Myocyte (in vitro differentiated cells): Measurements from ENCODE around the gene RBM33. TPM values are rescaled to one million over a fixed set of nuclear protein-coding genes. Genes with fewer than 3 reads are reported as not detected.
A peak's percentile ranks its signal among the peaks of the same experiment; 100 is the strongest.

Experiments
- DNase-seq: peaks from one replicate; pipeline ENCODE4 v3.0.0-alpha.2; 2012; ENCODE audit warnings: low read depth
- total RNA-seq: library from RNA; depleted of rRNA; stranded (reverse); fragments of >200 nt; gene quantifications from 2 replicates; pipeline ENCODE4 v1.2.3, GENCODE V29; 2014

RBM33 gene
- total RNA-seq, 1 donor from 2014 or later: 29.4 TPM

GRCh38 chr7:155766386-155766785 lies 121.9 kb downstream of the RBM33 start:
- no peak for DNase-seq

DNA sequence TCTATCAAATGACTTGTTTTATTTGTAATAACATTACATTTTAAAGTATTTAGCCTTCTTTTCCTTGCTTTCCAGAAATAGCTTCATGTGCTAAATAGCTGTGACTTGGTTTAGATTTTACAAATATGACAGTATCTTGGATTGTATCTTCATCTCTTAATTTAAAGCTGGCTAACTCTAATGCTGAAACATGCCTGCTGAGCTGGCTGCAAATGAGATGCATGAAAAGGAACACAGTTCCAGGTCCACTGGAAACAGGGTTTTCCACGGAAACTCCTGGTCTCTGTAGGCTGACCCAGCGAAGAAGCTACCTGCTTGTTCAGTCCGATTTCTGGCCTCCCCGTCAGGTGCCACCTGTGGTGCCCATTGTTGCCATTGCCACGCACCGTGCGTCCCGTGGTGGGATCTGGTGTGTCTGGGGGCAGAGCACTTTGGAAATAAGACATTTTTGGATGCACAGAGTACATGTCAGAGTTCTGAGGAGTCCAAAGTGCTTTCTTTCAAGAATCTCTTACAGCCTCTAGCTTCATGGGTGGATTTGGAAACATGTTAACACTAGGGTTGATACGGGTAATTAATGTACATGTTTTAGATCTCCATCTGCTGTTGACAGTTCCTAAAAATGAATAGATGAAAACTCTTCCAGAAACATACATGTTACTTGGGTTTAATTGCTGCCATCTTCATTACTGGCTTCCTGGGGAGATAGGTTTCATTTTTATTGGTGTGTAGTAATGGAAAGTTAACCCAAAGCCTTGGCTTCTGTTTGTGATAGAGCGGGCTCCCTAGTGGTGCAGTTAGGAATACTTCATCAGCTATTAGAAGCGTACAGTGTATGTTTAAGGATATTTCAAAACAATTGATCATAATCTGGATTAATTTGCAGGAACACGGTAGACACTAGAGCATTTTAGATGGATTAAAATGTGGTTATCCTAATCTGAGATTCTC lies 122.8 kb downstream of the RBM33 start:
- DNase-seq: no peak

GRCh38 chr7:155769701-155770100 lies 125.2 kb downstream of the RBM33 start:
- DNase-seq: peak; percentile 98

- DNase-seq: peak; percentile 31
Measured at GRCh38 chr7:155770241-155770640, 125.8 kb downstream of the RBM33 start.

DNA sequence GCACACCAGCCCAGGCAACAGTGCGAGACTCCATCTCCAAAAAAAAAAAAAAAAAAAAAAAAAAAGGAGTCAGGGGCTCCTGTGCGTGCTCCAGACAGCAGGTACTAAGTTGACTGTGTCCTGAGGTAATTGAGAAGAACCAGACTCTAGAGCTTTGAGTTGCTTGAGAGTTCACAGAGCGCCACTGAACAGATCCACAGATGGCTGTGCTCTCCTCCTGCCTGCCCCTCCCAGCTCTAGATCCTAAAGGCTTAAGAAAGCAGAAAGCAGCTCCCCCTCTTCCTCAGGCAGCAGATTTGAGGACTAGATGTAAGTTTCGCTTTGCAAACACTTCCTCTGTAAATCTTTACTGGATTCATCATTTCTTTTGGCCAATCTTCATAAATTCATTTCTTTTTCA lies 129.1 kb downstream of the RBM33 start:
- DNase-seq: no peak

DNA sequence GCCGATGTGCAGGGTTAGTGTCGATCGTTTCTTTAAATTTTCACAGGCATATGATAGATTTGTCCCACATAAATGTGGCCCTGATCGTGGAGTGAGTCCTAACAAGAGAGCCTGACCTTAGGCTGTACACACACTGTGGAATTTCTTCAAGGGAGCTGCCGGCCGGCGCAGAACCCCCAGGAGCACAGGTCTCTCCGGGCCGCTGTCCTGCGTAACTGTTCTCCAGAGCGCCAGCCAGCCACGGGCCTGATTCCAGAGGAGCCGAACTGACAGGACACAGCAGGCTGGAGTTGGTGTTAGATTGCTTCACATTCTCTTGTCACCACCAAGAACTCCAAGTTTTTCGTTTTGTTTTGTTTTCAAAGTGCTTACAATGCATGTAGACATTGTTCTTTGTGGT lies 130.5 kb downstream of the RBM33 start:
- no peak for DNase-seq

GRCh38 chr7:155775691-155776090 lies 131.2 kb downstream of the RBM33 start:
- DNase-seq: no peak

- no peak for DNase-seq
Measured at GRCh38 chr7:155776606-155777005, 132.1 kb downstream of the RBM33 start.

GRCh38 chr7:155778349-155778748 lies 133.9 kb downstream of the RBM33 start:
- DNase-seq: no peak

DNA sequence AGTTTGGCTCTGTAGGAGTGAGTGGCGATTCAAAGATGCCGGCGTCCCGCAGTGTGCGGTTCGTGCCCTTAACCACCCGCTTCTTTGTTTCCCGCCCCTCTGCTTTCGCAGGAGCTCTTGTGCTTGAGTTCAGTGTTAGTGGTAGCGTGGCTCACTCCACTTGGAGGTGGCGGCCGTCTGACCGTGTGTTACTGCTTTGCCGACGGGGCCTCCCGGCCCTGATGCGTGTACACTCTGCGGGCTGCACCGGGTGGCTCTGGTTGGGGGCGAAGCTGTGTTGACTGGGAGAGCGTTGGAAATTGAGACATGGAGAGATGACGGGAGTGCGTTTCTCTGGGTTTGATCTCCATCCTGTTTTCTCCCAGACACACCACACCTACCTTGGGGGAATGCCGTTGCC lies 136.4 kb downstream of the RBM33 start:
- no peak for DNase-seq

DNA sequence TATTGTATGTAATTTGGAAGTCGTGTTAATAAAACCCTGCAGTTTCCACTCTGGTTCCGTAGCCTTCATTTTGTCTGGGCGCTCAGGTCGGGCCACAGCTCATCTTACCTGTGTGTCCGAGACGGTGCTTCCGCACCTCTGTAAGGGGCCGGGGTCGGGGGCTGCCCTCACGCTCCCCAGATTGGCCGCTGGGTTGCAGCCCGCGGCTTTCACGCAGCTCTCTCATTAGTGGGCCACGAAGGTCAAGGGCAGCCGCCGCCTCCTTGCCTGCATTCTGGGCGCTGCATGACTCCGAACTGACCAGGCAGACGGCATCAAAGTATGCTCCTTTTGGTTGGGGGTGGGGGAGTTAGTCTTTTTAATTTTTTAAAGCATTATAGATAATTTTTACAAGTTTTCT lies 137.0 kb downstream of the RBM33 start:
- DNase-seq: no peak

- no peak for DNase-seq
Measured at GRCh38 chr7:155782466-155782865, 138.0 kb downstream of the RBM33 start.

GRCh38 chr7:155785536-155785935 lies 141.1 kb downstream of the RBM33 start:
- peak; percentile 17 for DNase-seq

DNA sequence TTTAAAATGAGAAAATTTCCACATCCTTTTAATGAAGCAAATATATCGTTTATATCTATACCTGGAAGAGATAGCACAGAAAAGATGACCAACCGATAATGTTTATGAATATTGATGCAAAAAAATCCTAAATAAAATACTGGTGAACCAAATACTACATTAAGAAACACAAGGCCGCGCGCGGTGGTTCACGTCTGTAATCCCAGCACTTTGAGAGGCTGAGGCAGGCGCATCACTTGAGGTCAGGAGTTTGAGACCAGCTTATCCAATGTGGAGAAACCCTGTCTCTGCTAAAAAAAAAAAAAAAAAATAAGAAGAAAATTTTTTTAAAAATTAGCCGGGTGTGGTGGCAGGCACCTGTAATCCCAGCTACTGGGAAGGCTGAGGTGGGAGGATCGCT lies 142.0 kb downstream of the RBM33 start:
- no peak for DNase-seq

- DNase-seq: peak; percentile 36
Measured at GRCh38 chr7:155787171-155787851, 142.8 kb downstream of the RBM33 start.

DNA sequence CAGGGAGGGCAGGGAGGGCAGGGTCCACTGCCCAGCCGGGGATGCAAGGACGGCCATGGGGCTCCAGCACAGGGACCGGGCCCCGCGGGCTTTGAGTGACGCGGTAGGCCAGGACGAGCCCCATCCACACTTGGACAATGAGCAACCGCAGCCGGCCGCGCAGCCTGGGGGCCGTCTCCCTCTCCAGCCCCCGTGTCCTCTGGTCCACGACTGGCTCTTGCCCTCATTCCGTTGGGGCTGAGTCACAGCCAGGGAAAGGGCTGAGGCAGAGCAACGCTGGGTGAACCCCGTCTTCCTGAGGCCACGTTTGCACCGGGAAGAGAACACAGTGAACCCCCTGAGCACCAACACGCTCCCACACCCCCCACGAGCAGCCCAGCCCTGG lies 144.1 kb downstream of the RBM33 start:
- DNase-seq: no peak

GRCh38 chr7:155789001-155789725 lies 144.7 kb downstream of the RBM33 start:
- DNase-seq: no peak

GRCh38 chr7:155790666-155791065 lies 146.2 kb downstream of the RBM33 start:
- no peak for DNase-seq

GRCh38 chr7:155791214-155791737 lies 146.8 kb downstream of the RBM33 start:
- DNase-seq: no peak

DNA sequence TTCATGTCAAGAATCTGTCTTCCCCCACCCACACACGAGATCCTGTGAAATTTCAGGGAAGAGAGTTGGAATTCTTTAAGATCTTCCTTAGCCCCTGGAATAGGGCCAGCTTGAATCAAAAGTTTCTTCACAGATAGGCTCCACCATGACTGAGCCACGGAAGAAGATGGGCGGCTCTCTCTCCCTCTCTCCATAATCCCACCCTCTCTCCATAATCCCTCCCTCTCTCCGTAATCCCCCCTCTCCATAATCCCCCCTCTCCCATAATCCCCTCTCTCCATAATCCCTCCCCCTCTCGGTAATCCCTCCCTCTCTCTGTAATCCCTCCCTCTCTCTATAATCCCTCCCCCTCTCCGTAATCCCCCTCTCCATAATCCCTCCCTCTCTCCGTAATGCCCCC lies 147.4 kb downstream of the RBM33 start:
- DNase-seq: no peak

DNA sequence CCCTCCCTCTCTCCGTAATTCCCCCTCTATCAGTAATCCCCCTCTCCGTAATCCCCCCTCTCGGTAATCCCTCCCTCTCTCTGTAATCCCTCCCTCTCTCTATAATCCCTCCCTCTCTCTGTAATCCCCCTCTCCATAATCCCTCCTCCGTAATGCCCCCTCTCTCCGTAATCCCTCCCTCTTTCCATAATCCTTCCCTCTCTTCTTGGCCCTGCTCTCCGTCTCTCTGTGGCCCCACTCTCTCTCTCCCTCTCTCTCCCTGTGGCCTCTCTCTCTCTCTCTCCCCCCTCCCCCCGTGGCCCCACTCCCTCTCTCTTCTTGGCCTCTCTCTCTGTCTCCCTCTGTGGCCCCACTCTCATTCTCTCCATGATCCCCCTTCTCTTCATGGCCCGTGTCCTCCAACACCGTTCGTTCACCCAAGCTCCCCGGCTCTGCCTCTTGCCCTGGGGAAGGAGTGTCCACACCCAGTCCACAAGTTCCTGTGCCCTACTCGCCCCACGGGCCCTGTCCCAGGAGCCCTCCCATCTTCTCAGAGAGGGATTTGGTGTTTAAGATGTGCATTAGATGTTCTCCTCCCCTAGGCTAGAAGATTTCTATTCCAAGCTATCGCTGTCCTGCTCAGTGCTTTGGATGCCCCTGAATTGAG lies 148.0 kb downstream of the RBM33 start:
- no peak for DNase-seq
